GM19328 (cell line): ENCODE data around the gene RNF149.
"Not testable (repeated sequence)": the region's sequence is repeated elsewhere in the genome, so short reads cannot be mapped to it uniquely, and the experiment has no call there.

ENCODE experiments used
- ATAC-seq: cut with Tn5 transposase; IDR thresholded peaks from one replicate; pipeline ENCODE4 v1.9.1; 2021; ENCODE audit warnings: mild to moderate bottlenecking, moderate library complexity; ENCODE audit not compliant: unreplicated experiment

RNF149 gene

GRCh38 chr2:101332885-101333766 is 24.6 kb upstream of the RNF149 start:
- ATAC-seq: no peak

- ATAC-seq: no peak
Observed at GRCh38 chr2:101331202-101331601, 22.7 kb upstream of the RNF149 start.

GRCh38 chr2:101330253-101330933 is 21.9 kb upstream of the RNF149 start:
- ATAC-seq: no peak

GRCh38 chr2:101329026-101329425 is 20.5 kb upstream of the RNF149 start:
- ATAC-seq: no peak

GRCh38 chr2:101328474-101329007 is 20.0 kb upstream of the RNF149 start:
- ATAC-seq: no peak

GRCh38 chr2:101327863-101328394 is 19.4 kb upstream of the RNF149 start:
- ATAC-seq: no peak

- no peak for ATAC-seq
Observed at GRCh38 chr2:101325425-101325824, 16.9 kb upstream of the RNF149 start.

GRCh38 chr2:101316568-101316967 is 8.1 kb upstream of the RNF149 start:
- ATAC-seq: not testable (repeated sequence)

GRCh38 chr2:101311696-101312017 is 3.2 kb upstream of the RNF149 start:
- no peak for ATAC-seq

GRCh38 chr2:101310834-101311695 is 2.6 kb upstream of the RNF149 start:
- no peak for ATAC-seq

GRCh38 chr2:101310090-101310833 is 1.8 kb upstream of the RNF149 start:
- no peak for ATAC-seq

GRCh38 chr2:101307950-101308431 is 510 bp downstream of the RNF149 start:
- ATAC-seq: peak; percentile 16

GRCh38 chr2:101307503-101307902 is 998 bp downstream of the RNF149 start:
- no peak for ATAC-seq

GRCh38 chr2:101306410-101306809 is 2.1 kb downstream of the RNF149 start:
- peak; percentile 4 for ATAC-seq

GRCh38 chr2:101305492-101306078 is 2.9 kb downstream of the RNF149 start:
- ATAC-seq: no peak

GRCh38 chr2:101305035-101305434 is 3.5 kb downstream of the RNF149 start:
- ATAC-seq: no peak

GRCh38 chr2:101303688-101304087 is 4.8 kb downstream of the RNF149 start:
- no peak for ATAC-seq

- no peak for ATAC-seq
Observed at GRCh38 chr2:101302016-101302415, 6.5 kb downstream of the RNF149 start.

- ATAC-seq: no peak
Observed at GRCh38 chr2:101300836-101301235, 7.7 kb downstream of the RNF149 start.

GRCh38 chr2:101300164-101300563 is 8.3 kb downstream of the RNF149 start:
- no peak for ATAC-seq
